ENCODE results near the gene SQSTM1.
A peak's percentile ranks its signal among the peaks of the same experiment; 100 is the strongest.

SQSTM1 gene

DNA sequence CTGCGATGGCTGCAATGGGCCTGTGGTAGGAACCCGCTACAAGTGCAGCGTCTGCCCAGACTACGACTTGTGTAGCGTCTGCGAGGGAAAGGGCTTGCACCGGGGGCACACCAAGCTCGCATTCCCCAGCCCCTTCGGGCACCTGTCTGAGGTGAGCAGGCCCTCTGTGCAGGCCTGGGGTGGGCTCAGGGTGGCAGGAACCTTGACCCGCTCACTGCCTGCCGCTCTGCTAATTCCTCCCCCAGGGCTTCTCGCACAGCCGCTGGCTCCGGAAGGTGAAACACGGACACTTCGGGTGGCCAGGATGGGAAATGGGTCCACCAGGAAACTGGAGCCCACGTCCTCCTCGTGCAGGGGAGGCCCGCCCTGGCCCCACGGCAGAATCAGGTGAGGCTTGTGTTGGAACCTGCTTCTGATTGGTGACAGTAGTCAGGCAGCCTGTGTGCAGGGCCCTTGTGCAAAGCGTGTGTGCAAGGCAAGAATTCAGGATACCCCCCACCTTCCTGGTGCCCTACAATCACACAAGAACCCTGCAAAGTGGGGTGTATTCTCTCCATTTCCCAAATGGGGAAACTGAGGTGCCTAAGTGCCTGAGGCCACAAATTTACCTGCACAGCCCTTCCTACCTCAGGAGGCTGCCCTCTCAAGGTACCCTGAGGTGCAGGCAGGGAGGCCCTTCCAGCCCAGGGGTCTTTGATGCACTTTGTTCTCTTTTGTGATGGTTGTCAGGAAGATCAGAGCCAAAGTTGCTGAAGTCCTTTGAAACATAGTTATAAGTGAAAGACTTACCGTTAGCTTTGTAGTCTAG, 3.4 kb downstream of the SQSTM1 start:
- no peak overlapping the region for H3K4me3 Mint-ChIP-seq

DNA sequence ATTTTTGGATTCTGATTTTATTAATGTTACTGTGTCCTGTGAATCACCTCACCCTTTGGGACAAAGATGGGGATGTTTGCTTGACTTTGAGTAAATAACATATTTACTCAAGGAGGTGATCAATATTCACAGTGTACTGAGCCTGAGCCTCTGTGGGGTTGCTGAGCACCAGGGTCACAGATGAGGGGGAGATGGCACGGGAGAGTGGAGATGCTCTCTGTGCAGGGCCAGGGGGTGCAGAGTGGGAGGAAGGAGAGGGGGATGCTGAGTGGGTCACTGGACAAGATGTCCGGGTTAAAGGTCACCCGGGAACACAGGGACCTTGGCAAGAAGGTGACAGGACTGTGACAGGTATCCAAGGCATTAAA, 4.0 kb downstream of the SQSTM1 start:
- DNase-seq = no peak
- peaks cover 4% of the 10 kb centered on the region for H3K9me3 Mint-ChIP-seq
- H3K4me1 Mint-ChIP-seq = peaks cover 36% of the 10 kb centered on the region
- H3K27me3 Mint-ChIP-seq (ENCODE audit: low read depth, poor library complexity) = no peaks in the 10 kb centered on the region
- TF ChIP-seq, protein P1, sequence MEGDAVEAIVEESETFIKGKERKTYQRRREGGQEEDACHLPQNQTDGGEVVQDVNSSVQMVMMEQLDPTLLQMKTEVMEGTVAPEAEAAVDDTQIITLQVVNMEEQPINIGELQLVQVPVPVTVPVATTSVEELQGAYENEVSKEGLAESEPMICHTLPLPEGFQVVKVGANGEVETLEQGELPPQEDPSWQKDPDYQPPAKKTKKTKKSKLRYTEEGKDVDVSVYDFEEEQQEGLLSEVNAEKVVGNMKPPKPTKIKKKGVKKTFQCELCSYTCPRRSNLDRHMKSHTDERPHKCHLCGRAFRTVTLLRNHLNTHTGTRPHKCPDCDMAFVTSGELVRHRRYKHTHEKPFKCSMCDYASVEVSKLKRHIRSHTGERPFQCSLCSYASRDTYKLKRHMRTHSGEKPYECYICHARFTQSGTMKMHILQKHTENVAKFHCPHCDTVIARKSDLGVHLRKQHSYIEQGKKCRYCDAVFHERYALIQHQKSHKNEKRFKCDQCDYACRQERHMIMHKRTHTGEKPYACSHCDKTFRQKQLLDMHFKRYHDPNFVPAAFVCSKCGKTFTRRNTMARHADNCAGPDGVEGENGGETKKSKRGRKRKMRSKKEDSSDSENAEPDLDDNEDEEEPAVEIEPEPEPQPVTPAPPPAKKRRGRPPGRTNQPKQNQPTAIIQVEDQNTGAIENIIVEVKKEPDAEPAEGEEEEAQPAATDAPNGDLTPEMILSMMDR (IDR thresholded peaks at IDR 0.05) = no peak
- no peak overlapping the region for H3K4me3 Mint-ChIP-seq
- peaks cover 54% of the 10 kb centered on the region for H3K36me3 Mint-ChIP-seq (ENCODE audit: low read depth)
- peak overlapping the region; percentile 44 for H3K27ac Mint-ChIP-seq

More for the DNA sequence above, 3.4 kb downstream of the SQSTM1 start:
- H3K9me3 Mint-ChIP-seq = no peaks in the 10 kb centered on the region
- no peaks in the 10 kb centered on the region for H3K27me3 Mint-ChIP-seq (ENCODE audit: low read depth, poor library complexity)
- TF ChIP-seq, protein P1 (IDR thresholded peaks at IDR 0.05) = no peak
- no peak for DNase-seq
- no peak overlapping the region for H3K27ac Mint-ChIP-seq
- H3K4me1 Mint-ChIP-seq = peaks cover 33% of the 10 kb centered on the region
- H3K36me3 Mint-ChIP-seq (ENCODE audit: low read depth) = peaks cover 48% of the 10 kb centered on the region

DNA sequence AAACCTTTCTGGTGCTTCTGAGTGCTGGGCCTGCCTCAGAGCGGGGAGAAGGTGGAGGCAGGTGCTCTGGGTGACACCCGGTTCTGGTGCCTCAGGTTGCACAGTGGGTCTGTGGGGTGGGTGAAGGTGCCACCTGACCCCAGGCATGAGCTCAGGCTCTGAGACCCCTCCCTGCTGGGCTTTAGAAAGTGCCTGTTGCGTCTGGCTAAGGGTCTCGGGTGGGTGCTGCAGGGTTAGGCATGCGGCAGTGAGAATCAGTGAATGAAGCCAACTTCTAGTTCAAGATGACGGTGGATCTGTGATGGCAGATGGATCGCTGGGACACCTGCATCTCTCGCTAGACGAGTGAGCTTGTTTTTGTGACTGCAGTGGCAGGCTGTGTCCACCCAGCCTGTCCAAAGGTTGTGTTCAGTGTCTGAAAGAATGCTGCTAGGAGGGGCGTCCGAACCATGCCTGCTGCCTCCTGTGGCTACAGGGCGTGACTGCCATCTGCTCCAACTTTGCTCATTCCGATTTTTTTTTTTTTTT, 5.0 kb downstream of the SQSTM1 start:
- H3K4me1 Mint-ChIP-seq = peaks cover 32% of the 10 kb centered on the region
- no peak overlapping the region for H3K27ac Mint-ChIP-seq
- H3K4me3 Mint-ChIP-seq = no peak overlapping the region
- no peak for DNase-seq
- TF ChIP-seq, protein P1 (IDR thresholded peaks at IDR 0.05) = no peak
- peaks cover 12% of the 10 kb centered on the region for H3K9me3 Mint-ChIP-seq
- H3K36me3 Mint-ChIP-seq (ENCODE audit: low read depth) = peaks cover 64% of the 10 kb centered on the region
- H3K27me3 Mint-ChIP-seq (ENCODE audit: low read depth, poor library complexity) = no peaks in the 10 kb centered on the region

DNA sequence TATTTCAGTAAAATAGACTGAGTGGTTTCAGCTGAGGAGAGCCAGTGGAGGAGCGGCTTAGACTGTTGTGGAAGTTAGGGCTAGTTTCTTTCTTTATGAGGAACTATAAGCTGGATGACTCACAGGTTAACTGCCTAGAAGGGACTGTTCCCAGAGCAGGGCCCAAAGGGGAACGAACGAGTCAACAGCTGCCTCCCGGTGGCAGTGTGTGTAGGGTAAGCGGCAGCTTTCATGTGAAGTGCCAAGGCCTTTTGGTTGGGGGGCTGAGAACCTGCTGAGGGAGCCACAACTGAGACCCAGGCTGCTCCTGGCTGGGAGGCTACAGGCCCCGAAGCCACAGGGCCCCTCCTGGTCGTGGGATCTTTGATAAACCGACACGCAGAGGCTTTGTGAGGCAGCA, 7.0 kb downstream of the SQSTM1 start:
- Mint-ChIP-seq H3K4me1 (peaks cover 20% of the 10 kb centered on the region), H3K36me3 (ENCODE audit: low read depth) (peaks cover 84% of the 10 kb centered on the region), H3K27ac (peak overlapping the region; percentile 85), H3K4me3 (no peak overlapping the region), H3K27me3 (ENCODE audit: low read depth, poor library complexity) (no peaks in the 10 kb centered on the region), H3K9me3 (peaks cover 16% of the 10 kb centered on the region)
- DNase-seq = no peak
- TF ChIP-seq, protein P1 (IDR thresholded peaks at IDR 0.05) = no peak

DNA sequence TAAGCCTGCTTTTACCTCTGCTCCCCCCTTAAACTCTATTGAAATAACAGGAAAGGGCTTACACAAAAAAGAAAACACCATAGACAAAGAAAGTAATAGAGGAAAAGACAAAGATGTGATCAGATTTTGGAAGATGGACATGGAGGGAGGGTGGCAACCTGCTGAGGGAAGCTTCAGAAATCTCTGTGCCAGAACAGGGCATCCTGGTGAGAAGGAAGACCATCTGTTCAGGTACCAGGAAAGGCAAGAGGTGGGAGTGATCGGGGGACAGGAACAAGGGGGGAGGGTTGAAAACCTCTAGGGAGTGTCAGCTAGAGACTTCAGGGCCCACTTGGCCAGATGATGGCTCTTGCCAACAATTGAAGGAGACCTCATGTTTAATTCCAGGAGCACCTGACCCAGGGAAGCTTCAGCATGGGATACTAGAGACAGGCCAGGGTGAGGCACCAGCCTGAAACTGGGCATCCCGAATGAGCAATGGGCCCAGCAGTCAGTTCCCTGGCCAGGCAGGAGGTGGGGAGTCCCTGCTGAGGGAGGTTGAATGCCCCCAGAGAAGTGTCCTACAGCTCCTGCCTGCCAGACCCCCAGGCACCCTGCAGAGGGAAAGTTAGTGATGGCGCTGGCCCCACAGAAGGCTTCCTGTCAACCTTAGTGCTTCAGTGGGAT, 8.2 kb downstream of the SQSTM1 start:
- H3K27ac Mint-ChIP-seq = peak overlapping the region; percentile 89
- H3K4me1 Mint-ChIP-seq = peaks cover 15% of the 10 kb centered on the region
- peaks cover 24% of the 10 kb centered on the region for H3K9me3 Mint-ChIP-seq
- no peak overlapping the region for H3K4me3 Mint-ChIP-seq
- peaks cover 96% of the 10 kb centered on the region for H3K36me3 Mint-ChIP-seq (ENCODE audit: low read depth)
- TF ChIP-seq, protein P1 (IDR thresholded peaks at IDR 0.05) = no peak
- no peak for DNase-seq
- H3K27me3 Mint-ChIP-seq (ENCODE audit: low read depth, poor library complexity) = no peaks in the 10 kb centered on the region

Data from nephron progenitor cell (in vitro differentiated cells).